Neural progenitor cell (in vitro differentiated cells): Measurements from ENCODE around the gene AREL1. TPM values are rescaled to one million over a fixed set of nuclear protein-coding genes. Genes with fewer than 3 reads are reported as not detected.

ENCODE experiments used
- DNase-seq: peaks from one replicate; pipeline ENCODE4 v3.0.0-alpha.2; 2016; ENCODE audit warnings: low spot score
- H2AFZ ChIP-seq: fragments of 200-600 bp; sonication (generic); replicated peaks from 2 replicates; pipeline ENCODE4 v1.6.1; 2016; ENCODE audit warnings: antibody characterized with exemption
- H3F3A ChIP-seq: fragments of 200-600 bp; sonication (generic); 2 replicates; pipeline ENCODE4 v1.6.1; 2016; ENCODE audit warnings: antibody characterized with exemption, low read depth
- H3K27ac ChIP-seq: fragments of 200-600 bp; sonication (generic); 2 replicates; pipeline ENCODE4 v1.5.1; 2016; ENCODE audit warnings: mild to moderate bottlenecking
- H3K27me3 ChIP-seq: fragments of 200-600 bp; sonication (generic); 2 replicates; pipeline ENCODE4 v1.6.1; 2016; ENCODE audit warnings: mild to moderate bottlenecking, moderate library complexity
- H3K36me3 ChIP-seq: fragments of 200-600 bp; sonication (generic); 2 replicates; pipeline ENCODE4 v1.5.1; 2016
- H3K4me1 ChIP-seq: fragments of 200-600 bp; sonication (generic); 2 replicates; pipeline ENCODE4 v1.6.1; 2016; ENCODE audit warnings: mixed run types
- H3K4me2 ChIP-seq: fragments of 200-600 bp; sonication (generic); 2 replicates; pipeline ENCODE4 v1.6.1; 2016
- H3K4me3 ChIP-seq: fragments of 200-600 bp; sonication (generic); 2 replicates; pipeline ENCODE4 v1.5.1; 2016
- H3K79me2 ChIP-seq: fragments of 200-600 bp; sonication (generic); 2 replicates; pipeline ENCODE4 v1.6.1; 2016; ENCODE audit warnings: low read depth
- H3K9ac ChIP-seq: fragments of 200-600 bp; sonication (generic); 2 replicates; pipeline ENCODE4 v1.6.1; 2016
- H3K9me3 ChIP-seq: fragments of 200-600 bp; sonication (generic); 2 replicates; pipeline ENCODE4 v1.5.1; 2016; ENCODE audit warnings: low read depth
- H4K20me1 ChIP-seq: fragments of 200-600 bp; sonication (generic); 2 replicates; pipeline ENCODE4 v1.6.1; 2016; ENCODE audit warnings: low read depth
- H3K27ac Mint-ChIP-seq: 3 replicates; pipeline ENCODE4 v1.8.0; 2021; ENCODE audit warnings: mixed read lengths
- H3K27me3 Mint-ChIP-seq: 2 replicates; pipeline ENCODE4 v1.8.0; 2022; ENCODE audit warnings: low read depth, mild to moderate bottlenecking, inconsistent platforms, moderate library complexity, mixed read lengths; ENCODE audit not compliant: insufficient read depth
- H3K36me3 Mint-ChIP-seq: 3 replicates; pipeline ENCODE4 v1.8.0; 2021; ENCODE audit warnings: mixed read lengths
- H3K4me1 Mint-ChIP-seq: 3 replicates; pipeline ENCODE4 v1.8.0; 2021; ENCODE audit warnings: mixed read lengths
- H3K4me3 Mint-ChIP-seq: 3 replicates; pipeline ENCODE4 v1.8.0; 2021; ENCODE audit warnings: mild to moderate bottlenecking, moderate library complexity, mixed read lengths
- H3K9me3 Mint-ChIP-seq: 3 replicates; pipeline ENCODE4 v1.8.0; 2020; ENCODE audit warnings: mixed read lengths
- CTCF ChIP-seq: fragments of 200-600 bp; sonication (generic); IDR thresholded peaks from 2 replicates; pipeline ENCODE4 v1.5.1; 2017; ENCODE audit warnings: antibody characterized with exemption, mild to moderate bottlenecking
- EZH2 ChIP-seq: fragments of 200-600 bp; sonication (generic); IDR thresholded peaks from 2 replicates; pipeline ENCODE4 v1.6.1; 2017; ENCODE audit warnings: antibody characterized with exemption, mild to moderate bottlenecking, moderate library complexity
- EZH2phosphoT487 ChIP-seq: fragments of 200-600 bp; sonication (generic); IDR thresholded peaks from 2 replicates; pipeline ENCODE4 v1.6.1; 2017; ENCODE audit warnings: antibody characterized with exemption
- total RNA-seq: library from RNA; depleted of rRNA; stranded (reverse); fragments of >200 nt; gene quantifications from 2 replicates; pipeline ENCODE4 v1.2.3, GENCODE V29; 2015; ENCODE audit warnings: low replicate concordance

Gene AREL1
- total RNA-seq, 1 donor from 2014 or later, result 25.2 TPM

- H3K27ac Mint-ChIP-seq, result no peak overlapping the region
- no peaks in the 10 kb centered on the region for H3K27me3 Mint-ChIP-seq
- H3K4me3 Mint-ChIP-seq, result no peak overlapping the region
These were observed 77.0 kb downstream of the AREL1 start for GRCh38 chr14:74635847-74636246.

GRCh38 chr14:74634964-74635363, 77.9 kb downstream of the AREL1 start:
- H3F3A ChIP-seq, result no peaks in the 10 kb centered on the region
- H3K9me3 ChIP-seq, result no peaks in the 10 kb centered on the region
- H3K27me3 ChIP-seq, result no peaks in the 10 kb centered on the region
- peak; percentile 33 for DNase-seq
- peaks cover 35% of the 10 kb centered on the region for H3K4me1 ChIP-seq
- no peak overlapping the region for H3K27ac ChIP-seq
- Mint-ChIP-seq H3K9me3 (no peaks in the 10 kb centered on the region), H3K27me3 (peaks cover under 1% of the 10 kb centered on the region), H3K4me3 (no peak overlapping the region), H3K36me3 (no peaks in the 10 kb centered on the region), H3K27ac (no peak overlapping the region), H3K4me1 (peaks cover 44% of the 10 kb centered on the region)
- H3K9ac ChIP-seq, result no peak overlapping the region
- no peaks in the 10 kb centered on the region for H3K36me3 ChIP-seq
- H4K20me1 ChIP-seq, result no peaks in the 10 kb centered on the region
- H2AFZ ChIP-seq, result no peak overlapping the region
- no peaks in the 10 kb centered on the region for H3K79me2 ChIP-seq
- no peak overlapping the region for H3K4me2 ChIP-seq
- TF ChIP-seq CTCF (no peak), EZH2 (no peak), EZH2phosphoT487 (no peak)
- no peak overlapping the region for H3K4me3 ChIP-seq

More at GRCh38 chr14:74635847-74636246, 77.0 kb downstream of the AREL1 start:
- no peaks in the 10 kb centered on the region for H3K27me3 ChIP-seq
- Mint-ChIP-seq H3K4me1 (peaks cover 39% of the 10 kb centered on the region), H3K36me3 (no peaks in the 10 kb centered on the region), H3K9me3 (no peaks in the 10 kb centered on the region)
- DNase-seq, result no peak
- no peaks in the 10 kb centered on the region for H3K79me2 ChIP-seq
- H3K36me3 ChIP-seq, result no peaks in the 10 kb centered on the region
- no peak overlapping the region for H3K4me3 ChIP-seq
- no peaks in the 10 kb centered on the region for H4K20me1 ChIP-seq
- H3K27ac ChIP-seq, result no peak overlapping the region
- H3K9ac ChIP-seq, result no peak overlapping the region
- H2AFZ ChIP-seq, result no peak overlapping the region
- no peaks in the 10 kb centered on the region for H3F3A ChIP-seq
- H3K9me3 ChIP-seq, result no peaks in the 10 kb centered on the region
- H3K4me1 ChIP-seq, result peaks cover 34% of the 10 kb centered on the region
- no peak for TF ChIP-seq EZH2
- no peak for TF ChIP-seq EZH2phosphoT487
- no peak for TF ChIP-seq CTCF
- H3K4me2 ChIP-seq, result no peak overlapping the region

GRCh38 chr14:74634481-74634880, 78.4 kb downstream of the AREL1 start:
- no peak overlapping the region for H2AFZ ChIP-seq
- DNase-seq, result no peak

More at GRCh38 chr14:74634481-74634880, 78.4 kb downstream of the AREL1 start:
- Histone ChIP-seq H3K4me3 (no peak overlapping the region), H3K27ac (no peak overlapping the region), H3K4me2 (no peak overlapping the region), H3K9me3 (no peaks in the 10 kb centered on the region), H3K36me3 (no peaks in the 10 kb centered on the region), H3K9ac (no peak overlapping the region), H3K27me3 (no peaks in the 10 kb centered on the region), H3F3A (no peaks in the 10 kb centered on the region), H3K79me2 (no peaks in the 10 kb centered on the region), H4K20me1 (no peaks in the 10 kb centered on the region), H3K4me1 (peaks cover 35% of the 10 kb centered on the region)
- peaks cover 5% of the 10 kb centered on the region for H3K27me3 Mint-ChIP-seq
- no peaks in the 10 kb centered on the region for H3K9me3 Mint-ChIP-seq
- H3K27ac Mint-ChIP-seq, result peak overlapping the region; percentile 4
- TF ChIP-seq EZH2phosphoT487 (no peak), CTCF (no peak), EZH2 (no peak)
- peaks cover 44% of the 10 kb centered on the region for H3K4me1 Mint-ChIP-seq
- no peaks in the 10 kb centered on the region for H3K36me3 Mint-ChIP-seq
- H3K4me3 Mint-ChIP-seq, result no peak overlapping the region
